ENCODE results near the gene ZNF770. TPM values are rescaled to one million over a fixed set of nuclear protein-coding genes. Genes with fewer than 3 reads are reported as not detected.
"Not testable (repeated sequence)": the region's sequence is repeated elsewhere in the genome, so short reads cannot be mapped to it uniquely, and the experiment has no call there.

ZNF770 gene
- total and polyA plus RNA-seq, 9 donors = 13.5 to 60.2 (median 34.8) TPM

DNA sequence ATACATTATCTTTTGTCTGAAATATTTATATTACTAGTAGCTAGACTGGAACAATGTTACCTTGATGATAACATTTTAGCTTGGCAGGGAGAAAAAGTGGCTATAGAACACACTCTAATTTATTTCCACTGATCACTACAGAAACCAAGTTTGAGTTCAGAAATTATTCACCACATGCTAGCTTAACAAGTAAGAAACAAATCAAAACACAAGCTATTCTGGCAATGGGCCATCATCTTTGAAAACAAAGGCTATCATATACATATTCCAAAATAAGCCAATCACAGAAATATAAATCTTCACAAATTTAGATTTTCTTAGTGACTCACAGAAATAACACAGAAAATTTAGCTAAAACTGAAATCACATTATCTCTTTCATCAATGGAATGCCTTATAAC lies 35.6 kb downstream of the ZNF770 start:
- H3K27me3 ChIP-seq = no peaks in the 10 kb centered on the region
- no peak overlapping the region for H3K27ac ChIP-seq
- no peaks in the 10 kb centered on the region for H3K4me1 ChIP-seq (ENCODE audit: insufficient read depth)
- no peaks in the 10 kb centered on the region for H3K36me3 ChIP-seq
- TF ChIP-seq POLR2A (IDR thresholded peaks at IDR 0.05) (no peak), EP300 (IDR thresholded peaks at IDR 0.05) (no peak)
- TF ChIP-seq, protein P1, sequence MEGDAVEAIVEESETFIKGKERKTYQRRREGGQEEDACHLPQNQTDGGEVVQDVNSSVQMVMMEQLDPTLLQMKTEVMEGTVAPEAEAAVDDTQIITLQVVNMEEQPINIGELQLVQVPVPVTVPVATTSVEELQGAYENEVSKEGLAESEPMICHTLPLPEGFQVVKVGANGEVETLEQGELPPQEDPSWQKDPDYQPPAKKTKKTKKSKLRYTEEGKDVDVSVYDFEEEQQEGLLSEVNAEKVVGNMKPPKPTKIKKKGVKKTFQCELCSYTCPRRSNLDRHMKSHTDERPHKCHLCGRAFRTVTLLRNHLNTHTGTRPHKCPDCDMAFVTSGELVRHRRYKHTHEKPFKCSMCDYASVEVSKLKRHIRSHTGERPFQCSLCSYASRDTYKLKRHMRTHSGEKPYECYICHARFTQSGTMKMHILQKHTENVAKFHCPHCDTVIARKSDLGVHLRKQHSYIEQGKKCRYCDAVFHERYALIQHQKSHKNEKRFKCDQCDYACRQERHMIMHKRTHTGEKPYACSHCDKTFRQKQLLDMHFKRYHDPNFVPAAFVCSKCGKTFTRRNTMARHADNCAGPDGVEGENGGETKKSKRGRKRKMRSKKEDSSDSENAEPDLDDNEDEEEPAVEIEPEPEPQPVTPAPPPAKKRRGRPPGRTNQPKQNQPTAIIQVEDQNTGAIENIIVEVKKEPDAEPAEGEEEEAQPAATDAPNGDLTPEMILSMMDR (IDR thresholded peaks at IDR 0.05) = no peak
- H3K4me3 ChIP-seq = no peak overlapping the region
- no peaks in the 10 kb centered on the region for H3K9me3 ChIP-seq
- intact Hi-C loops (cut with DNase I) = no loop called here
- DNase-seq = no peak

DNA sequence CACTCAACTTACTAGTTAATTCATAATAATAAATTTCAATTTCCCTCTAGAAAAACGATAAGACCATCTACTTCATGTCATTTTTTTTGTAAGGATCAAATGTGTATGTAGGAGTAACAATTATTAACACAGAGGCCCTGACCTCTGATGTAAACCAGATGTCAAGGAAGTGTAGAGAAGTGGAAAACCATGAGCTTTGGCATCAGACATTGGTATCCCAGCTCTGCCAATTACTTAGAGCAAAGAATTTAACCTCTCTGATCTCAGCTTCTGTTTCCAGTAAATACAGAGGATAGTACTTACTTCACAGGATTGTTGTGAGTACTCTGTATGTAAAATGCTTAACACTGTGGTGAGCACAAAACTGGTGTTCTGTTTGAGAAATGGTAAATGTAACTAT lies 36.1 kb downstream of the ZNF770 start:
- Histone ChIP-seq H3K36me3 (no peaks in the 10 kb centered on the region), H3K4me1 (ENCODE audit: insufficient read depth) (no peaks in the 10 kb centered on the region), H3K27me3 (no peaks in the 10 kb centered on the region), H3K4me3 (no peak overlapping the region), H3K9me3 (no peaks in the 10 kb centered on the region), H3K27ac (no peak overlapping the region)
- WGBS, 3 donors = 2 to 4% (median 3%) methylated on average over 1 of the region's 1 CpG
- intact Hi-C loops (cut with DNase I) = no loop called here
- TF ChIP-seq, protein P1 (IDR thresholded peaks at IDR 0.05) = no peak
- TF ChIP-seq POLR2A (IDR thresholded peaks at IDR 0.05) = no peak
- DNase-seq = no peak

DNA sequence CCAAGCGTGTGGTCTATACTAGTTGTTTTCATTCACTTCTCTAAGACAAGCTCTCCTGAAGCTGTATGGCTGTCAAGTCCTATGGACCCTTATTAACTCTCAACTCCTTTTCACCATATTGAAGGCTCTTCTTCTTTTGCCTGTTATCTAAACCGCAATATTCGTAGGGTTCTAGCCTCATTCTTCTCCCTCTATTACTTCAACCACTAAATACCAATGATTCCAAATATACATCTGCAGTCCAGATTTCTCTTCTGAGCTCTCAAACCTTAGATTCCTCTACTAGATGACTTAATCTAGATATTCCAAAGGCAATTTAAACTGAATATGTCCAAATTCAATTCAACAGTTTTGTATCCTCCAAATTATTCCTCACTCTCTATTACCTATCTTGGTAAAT lies 43.2 kb downstream of the ZNF770 start:
- Histone ChIP-seq H3K36me3 (no peaks in the 10 kb centered on the region), H3K27ac (no peak overlapping the region), H3K4me3 (no peak overlapping the region), H3K27me3 (no peaks in the 10 kb centered on the region), H3K9me3 (no peaks in the 10 kb centered on the region), H3K4me1 (ENCODE audit: insufficient read depth) (peaks cover 1% of the 10 kb centered on the region)
- DNase-seq = no peak
- 91 to 96% (median 92%) methylated on average over 3 of the region's 3 CpGs for WGBS, 3 donors
- intact Hi-C loops (cut with DNase I) = no loop called here
- no peak for TF ChIP-seq EP300 (IDR thresholded peaks at IDR 0.05)
- no peak for TF ChIP-seq POLR2A (IDR thresholded peaks at IDR 0.05)
- TF ChIP-seq, protein P1 (IDR thresholded peaks at IDR 0.05) = no peak

DNA sequence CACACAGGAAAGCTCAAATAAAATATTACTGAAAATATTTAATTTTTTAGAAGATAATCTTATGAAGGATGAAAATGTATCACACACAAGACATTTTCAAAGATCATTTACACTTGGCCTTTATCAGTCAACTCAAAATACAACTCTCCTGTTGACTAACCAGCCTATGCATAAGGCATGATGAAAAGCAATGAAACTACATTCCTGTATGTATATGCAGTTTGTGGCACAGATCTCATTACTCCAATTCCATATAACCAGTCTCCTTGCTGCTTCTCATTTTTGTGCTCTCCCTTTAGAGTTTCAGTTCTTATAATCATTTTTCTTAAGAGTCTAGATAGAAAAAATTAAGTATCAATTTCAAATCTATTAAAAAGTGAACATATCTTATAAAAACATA lies 44.4 kb downstream of the ZNF770 start:
- H3K27me3 ChIP-seq = no peaks in the 10 kb centered on the region
- intact Hi-C loops (cut with DNase I) = no loop called here
- H3K9me3 ChIP-seq = no peaks in the 10 kb centered on the region
- H3K4me3 ChIP-seq = no peak overlapping the region
- no peak overlapping the region for H3K27ac ChIP-seq
- H3K4me1 ChIP-seq (ENCODE audit: insufficient read depth) = peaks cover 1% of the 10 kb centered on the region
- no peaks in the 10 kb centered on the region for H3K36me3 ChIP-seq
- TF ChIP-seq EP300 (IDR thresholded peaks at IDR 0.05) (no peak), POLR2A (IDR thresholded peaks at IDR 0.05) (no peak)
- TF ChIP-seq, protein P1 (IDR thresholded peaks at IDR 0.05) = no peak
- no peak for DNase-seq

DNA sequence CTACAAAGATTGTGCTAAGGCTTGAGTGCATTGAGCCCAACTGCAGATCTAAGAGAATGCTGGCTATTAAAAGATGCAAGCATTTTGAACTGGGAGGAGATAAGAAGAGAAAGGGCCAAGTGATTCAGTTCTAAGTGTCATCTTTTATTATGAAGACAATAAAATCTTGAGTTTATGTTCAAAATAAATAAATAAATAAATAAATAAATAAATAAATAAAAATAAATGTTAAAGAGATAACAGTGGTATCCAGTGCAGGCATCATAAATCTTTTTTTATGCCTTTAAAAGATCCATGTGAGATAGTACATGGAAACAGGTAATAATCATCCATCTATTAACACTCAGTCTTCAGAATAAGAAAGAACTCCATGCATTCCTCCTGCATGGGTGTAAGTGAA lies 44.8 kb downstream of the ZNF770 start:
- intact Hi-C loops (cut with DNase I); H3K4me3 ChIP-seq; H3K36me3 ChIP-seq: not testable (repeated sequence)

More for the DNA sequence above, 44.8 kb downstream of the ZNF770 start:
- H3K4me1 ChIP-seq (ENCODE audit: insufficient read depth); H3K9me3 ChIP-seq; DNase-seq; H3K27me3 ChIP-seq: not testable (repeated sequence)
- H3K27ac ChIP-seq = peak overlapping the region in 1 of 2 donors; percentile 51

Data from ovary (tissue), 9 donors.